HG02852 (cell line): Measurements from ENCODE around the gene ARHGDIG.

Experiments
- ATAC-seq: cut with Tn5 transposase; IDR thresholded peaks from one replicate; pipeline ENCODE4 v1.9.1; 2021; ENCODE audit warnings: mild to moderate bottlenecking, moderate library complexity; ENCODE audit not compliant: unreplicated experiment

Gene ARHGDIG

DNA sequence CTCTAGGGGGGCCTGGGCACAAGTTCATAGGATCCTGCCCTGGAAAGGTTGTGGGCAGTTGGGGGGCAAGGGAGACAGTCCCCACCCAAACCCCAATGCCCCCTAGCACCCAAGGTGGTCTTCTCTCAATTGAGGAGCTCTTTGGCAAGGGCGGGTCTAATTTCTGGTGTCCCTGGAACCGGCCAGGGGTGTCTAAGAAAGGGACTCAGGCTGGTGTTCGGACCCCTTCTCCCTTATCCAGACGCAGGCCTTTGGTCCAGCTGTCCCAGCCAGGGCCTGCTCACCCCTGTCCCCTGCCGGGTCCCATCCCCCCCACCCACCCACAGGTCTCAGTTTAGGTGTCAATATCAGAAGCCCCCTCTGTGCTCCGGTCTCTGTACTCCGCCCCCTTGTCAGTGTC is 860 bp upstream of the ARHGDIG start:
- no peak for ATAC-seq

GRCh38 chr16:280005-280460 is 358 bp upstream of the ARHGDIG start:
- ATAC-seq, result no peak

GRCh38 chr16:280991-281659 is 734 bp downstream of the ARHGDIG start:
- no peak for ATAC-seq

DNA sequence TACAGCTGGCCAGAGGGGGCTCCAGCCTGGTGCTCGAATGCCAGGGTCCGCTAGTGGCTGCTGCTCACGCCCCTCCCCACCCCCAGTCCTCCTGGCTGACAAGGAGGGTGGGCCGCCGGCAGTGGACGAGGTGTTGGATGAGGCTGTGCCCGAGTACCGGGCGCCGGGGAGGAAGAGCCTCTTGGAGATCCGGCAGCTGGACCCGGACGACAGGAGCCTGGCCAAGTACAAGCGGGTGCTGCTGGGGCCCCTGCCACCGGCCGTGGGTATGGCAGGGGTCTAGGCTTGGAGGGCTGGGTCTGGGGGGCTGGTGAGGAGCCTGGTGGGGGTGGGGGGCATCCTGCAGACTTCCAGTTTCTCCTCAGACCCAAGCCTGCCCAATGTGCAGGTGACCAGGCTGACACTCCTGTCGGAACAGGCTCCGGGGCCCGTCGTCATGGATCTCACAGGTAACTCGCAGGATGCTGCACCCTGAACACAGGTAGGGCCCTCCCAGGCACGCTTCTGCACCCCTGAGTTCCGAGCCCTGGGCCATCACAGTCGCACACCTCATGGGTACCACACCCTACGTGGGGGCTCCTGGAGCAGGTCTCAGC is 1.4 kb downstream of the ARHGDIG start:
- ATAC-seq, result no peak

- no peak for ATAC-seq
Observed at GRCh38 chr16:282491-282890, 2.1 kb downstream of the ARHGDIG start.

DNA sequence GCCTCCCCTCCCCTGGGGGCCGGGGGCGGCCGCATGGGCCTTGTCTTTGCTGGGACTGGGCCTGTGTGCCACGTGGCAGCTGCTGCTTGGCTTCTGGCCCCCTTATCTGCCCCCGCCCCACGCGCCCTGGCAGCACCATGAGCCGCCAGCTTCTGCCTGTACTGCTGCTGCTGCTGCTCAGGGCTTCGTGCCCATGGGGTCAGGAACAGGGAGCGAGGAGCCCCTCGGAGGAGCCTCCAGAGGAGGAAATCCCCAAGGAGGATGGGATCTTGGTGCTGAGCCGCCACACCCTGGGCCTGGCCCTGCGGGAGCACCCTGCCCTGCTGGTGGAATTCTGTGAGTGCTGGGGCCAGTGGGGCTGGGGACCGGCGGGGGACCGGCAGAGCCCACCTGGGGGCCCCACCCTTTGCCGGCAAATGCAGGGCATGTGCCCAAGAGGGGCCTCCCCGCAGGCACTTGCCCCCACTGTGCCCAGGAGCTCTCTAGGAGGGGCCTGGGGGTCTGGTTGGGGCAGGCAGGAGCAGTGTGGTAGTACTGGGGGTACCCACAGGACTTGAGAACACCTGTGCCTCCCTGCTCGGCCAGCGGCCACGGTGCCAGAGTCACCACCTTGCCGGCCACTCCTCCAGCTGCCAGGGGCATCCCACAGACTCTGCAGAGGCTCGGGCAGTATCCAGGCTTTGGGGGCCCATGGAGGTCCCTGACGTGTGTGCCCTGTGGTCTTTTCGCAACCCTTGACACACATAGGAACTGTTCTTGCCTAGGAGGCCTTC is 2.8 kb downstream of the ARHGDIG start, which contains the start of gene PDIA2:
Gene PDIA2 (plus strand): TSS at position 132 of the 773 bp plus-strand sequence. CDS start 6 bp downstream, at position 138.
- ATAC-seq, result no peak

DNA sequence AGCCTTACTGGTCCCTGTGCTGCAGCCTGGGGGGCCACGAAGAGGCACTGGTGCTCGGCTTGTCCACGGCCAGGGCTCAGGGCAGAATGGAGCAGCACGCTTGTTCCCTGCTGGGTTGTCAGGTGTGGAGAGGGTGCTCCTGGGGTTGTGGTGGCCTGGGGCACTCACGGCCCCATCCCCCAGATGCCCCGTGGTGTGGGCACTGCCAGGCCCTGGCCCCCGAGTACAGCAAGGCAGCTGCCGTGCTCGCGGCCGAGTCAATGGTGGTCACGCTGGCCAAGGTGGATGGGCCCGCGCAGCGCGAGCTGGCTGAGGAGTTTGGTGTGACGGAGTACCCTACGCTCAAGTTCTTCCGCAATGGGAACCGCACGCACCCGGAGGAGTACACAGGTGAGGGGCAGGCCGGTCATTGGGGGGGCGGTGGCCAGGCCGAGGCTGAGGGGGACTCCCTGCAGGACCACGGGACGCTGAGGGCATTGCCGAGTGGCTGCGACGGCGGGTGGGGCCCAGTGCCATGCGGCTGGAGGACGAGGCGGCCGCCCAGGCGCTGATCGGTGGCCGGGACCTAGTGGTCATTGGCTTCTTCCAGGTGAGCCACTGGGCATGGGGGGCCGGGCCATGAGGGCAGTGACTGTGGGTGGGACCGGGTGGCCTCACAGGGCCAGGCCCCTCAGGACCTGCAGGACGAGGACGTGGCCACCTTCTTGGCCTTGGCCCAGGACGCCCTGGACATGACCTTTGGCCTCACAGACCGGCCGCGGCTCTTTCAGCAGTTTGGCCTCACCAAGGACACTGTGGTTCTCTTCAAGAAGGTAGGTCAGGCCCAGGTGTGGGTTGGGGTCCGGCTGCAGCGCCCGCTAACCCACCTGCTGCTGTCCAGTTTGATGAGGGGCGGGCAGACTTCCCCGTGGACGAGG is 4.1 kb downstream of the ARHGDIG start:
- no peak for ATAC-seq

DNA sequence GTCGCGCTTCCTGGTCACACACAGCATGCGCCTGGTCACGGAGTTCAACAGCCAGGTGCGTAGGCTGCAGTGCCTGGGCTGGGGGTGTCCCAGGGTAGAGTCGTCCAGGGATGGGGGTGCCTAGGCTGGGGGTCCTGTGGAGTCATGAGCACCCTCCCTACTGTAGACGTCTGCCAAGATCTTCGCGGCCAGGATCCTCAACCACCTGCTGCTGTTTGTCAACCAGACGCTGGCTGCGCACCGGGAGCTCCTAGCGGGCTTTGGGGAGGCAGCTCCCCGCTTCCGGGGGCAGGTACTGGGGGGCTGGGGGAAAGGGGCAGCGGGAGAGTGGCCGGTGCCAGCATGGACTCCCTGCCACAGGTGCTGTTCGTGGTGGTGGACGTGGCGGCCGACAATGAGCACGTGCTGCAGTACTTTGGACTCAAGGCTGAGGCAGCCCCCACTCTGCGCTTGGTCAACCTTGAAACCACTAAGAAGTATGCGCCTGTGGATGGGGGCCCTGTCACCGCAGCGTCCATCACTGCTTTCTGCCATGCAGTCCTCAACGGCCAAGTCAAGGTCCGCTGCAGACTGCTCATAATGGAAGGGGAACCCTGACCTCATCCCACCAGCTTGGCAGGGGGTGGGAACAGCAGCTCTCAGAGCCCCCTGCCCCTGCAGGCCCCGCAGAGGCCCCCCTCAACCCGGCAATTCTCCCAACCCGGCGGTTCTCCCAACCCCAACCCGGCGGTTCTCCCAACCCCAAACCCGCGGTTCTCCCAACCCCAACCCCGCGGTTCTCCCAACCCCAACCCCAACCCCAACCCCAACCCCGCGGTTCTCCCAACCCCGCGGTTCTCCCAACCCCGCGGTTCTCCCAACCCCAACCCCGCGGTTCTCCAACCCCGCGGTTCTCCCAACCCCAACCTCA is 5.0 kb downstream of the ARHGDIG start:
- ATAC-seq, result no peak

- ATAC-seq, result no peak
Observed at GRCh38 chr16:286491-287297, 6.3 kb downstream of the ARHGDIG start.

DNA sequence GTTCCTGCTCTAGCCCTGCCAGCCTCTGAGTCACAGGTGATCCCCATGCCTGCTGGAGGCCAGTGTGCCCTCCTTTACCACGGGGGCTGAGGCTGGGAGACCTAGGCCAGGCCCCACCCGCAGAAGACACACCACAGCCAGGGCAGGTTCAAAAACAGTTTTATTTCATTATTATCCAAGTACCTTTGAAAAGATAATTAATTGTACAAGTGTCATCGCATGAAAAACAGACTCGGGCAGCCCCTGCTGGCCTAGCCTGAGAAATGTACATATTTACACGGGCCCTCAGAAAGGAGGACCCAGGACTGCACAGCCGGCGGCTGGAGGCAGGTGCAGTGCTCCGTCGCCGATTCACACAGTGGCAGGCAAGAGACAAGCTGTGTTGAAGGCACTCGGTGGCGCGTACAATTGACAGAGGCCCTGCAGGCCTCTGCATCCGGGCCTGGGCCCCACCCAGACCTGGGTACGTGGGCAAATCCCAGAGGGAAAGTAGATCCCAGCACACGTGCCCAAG is 7.0 kb downstream of the ARHGDIG start:
- no peak for ATAC-seq

- no peak for ATAC-seq
Observed at GRCh38 chr16:287981-288920, 7.9 kb downstream of the ARHGDIG start.

DNA sequence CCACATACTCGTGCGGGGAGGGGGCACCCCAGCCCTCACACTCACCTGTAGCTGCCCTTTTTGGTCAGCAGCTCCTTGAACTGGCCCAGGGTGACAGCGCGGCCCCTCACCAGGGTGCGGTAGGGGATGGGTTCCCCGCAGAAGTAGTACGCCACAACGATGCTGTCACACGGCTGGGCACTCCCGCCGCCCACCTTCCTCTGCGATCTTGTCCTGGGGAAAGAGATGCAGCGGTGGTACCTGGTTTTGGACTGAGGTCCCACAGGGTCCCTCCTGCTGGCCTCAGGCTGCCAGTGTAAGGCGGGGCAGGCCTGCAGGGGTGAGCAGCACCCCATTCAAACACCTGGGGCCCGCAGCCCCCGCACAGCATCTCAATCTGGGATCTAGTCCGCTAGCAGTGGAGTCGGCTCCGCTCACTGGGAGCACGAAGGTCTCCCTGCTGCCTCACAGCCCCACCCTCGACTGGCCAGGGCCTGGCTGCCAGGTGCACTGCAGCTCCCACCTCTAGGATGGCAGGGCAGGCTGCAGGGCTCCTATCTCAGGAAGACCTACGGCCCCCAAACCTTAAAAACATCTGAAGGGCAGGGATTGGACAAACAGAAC is 9.1 kb downstream of the ARHGDIG start:
- no peak for ATAC-seq

GRCh38 chr16:290015-290680 is 9.8 kb downstream of the ARHGDIG start:
- ATAC-seq, result no peak

- ATAC-seq, result no peak
Observed at GRCh38 chr16:290681-291405, 10.5 kb downstream of the ARHGDIG start.

GRCh38 chr16:291539-291938 is 11.1 kb downstream of the ARHGDIG start:
- ATAC-seq, result no peak
